ENCODE data around the gene GABRA6.

- no peak for TF ChIP-seq ATF3 (CRISPR knock-in tag; conservative IDR thresholded peaks at IDR 0.05)
- no peak for TF ChIP-seq JUN (CRISPR knock-in tag; IDR thresholded peaks at IDR 0.05)
- no peak for TF ChIP-seq MXD4 (CRISPR knock-in tag; IDR thresholded peaks at IDR 0.05; ENCODE audit: borderline replicate concordance)
- TF ChIP-seq CTCF (IDR thresholded peaks at IDR 0.05) = no peak
- no peak for TF ChIP-seq FOXK1 (CRISPR knock-in tag; IDR thresholded peaks at IDR 0.05)
Observed at GRCh38 chr5:161663431-161663830, 22.1 kb upstream of the GABRA6 start.
